GM19193 (cell line): ENCODE data around the gene SEPTIN12.

Source experiments
- POLR2A ChIP-seq: IDR thresholded peaks from 4 replicates; pipeline ENCODE4 v1.6.1; 2011; ENCODE audit not compliant: insufficient read depth, insufficient read length; ENCODE audit errors: extremely low read depth

The SEPTIN12 gene, protein sequence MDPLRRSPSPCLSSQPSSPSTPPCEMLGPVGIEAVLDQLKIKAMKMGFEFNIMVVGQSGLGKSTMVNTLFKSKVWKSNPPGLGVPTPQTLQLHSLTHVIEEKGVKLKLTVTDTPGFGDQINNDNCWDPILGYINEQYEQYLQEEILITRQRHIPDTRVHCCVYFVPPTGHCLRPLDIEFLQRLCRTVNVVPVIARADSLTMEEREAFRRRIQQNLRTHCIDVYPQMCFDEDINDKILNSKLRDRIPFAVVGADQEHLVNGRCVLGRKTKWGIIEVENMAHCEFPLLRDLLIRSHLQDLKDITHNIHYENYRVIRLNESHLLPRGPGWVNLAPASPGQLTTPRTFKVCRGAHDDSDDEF

GRCh38 chr16:4787627-4788482 is at the start of gene SEPTIN12:
Gene SEPTIN12 (minus strand): TSS chr16:4788345. CDS start chr16:4787645, 700 bp downstream.
- TF ChIP-seq POLR2A = no peak

GRCh38 chr16:4836727-4837126 is 48.6 kb upstream of the SEPTIN12 start:
- TF ChIP-seq POLR2A = no peak

GRCh38 chr16:4833584-4833983 is 45.4 kb upstream of the SEPTIN12 start:
- no peak for TF ChIP-seq POLR2A

DNA sequence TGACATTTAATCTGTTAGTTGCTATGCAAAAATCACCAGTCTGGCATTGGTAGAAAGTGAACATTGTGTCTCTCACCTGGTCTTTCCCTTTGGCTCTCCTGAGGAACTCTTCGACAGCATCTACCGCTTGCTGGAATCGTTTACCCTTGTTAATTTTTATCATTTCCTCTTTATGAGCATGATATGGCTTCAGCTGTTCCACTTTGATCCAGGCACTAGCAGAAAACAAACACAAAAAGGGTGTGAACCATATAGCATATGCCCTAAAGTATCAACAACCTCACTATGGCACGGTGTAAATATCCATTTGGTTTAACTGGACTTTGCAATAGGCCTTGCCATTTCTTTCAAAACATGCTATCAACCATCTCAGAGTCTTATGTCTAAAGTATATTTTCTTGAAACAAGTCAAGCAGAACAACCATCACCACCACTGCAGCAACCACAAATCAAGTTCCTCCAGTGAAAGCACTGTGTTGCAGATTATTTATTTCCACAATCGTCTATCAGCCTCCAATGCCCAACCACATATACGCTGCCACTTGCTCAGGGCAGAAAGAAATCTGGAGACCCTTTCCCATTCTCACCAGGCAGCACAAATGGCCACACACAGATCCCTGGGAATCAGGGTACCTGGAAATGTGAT is 44.7 kb upstream of the SEPTIN12 start:
- no peak for TF ChIP-seq POLR2A

DNA sequence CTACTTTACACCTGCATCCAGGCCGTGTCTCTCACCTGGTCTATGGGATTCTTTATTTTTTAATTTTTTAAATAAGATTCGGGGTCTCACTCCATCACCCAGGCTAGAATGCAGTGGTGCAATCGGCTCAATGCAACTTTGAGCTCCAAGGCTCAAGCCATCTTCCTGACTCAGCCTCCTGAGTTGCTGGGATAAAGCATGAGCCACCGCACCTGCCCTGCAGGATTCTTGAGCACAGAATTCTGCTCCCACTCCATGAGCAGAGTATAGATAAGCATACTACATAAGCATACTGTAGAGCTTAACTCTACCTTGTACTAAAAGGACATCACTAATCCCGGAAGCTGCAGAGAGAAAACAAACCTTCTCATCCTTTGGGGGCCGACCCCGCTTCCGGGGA is 43.5 kb upstream of the SEPTIN12 start:
- no peak for TF ChIP-seq POLR2A

- TF ChIP-seq POLR2A = no peak
These were observed 42.3 kb upstream of the SEPTIN12 start for GRCh38 chr16:4830408-4830807.

GRCh38 chr16:4828567-4829321 is 40.6 kb upstream of the SEPTIN12 start:
- TF ChIP-seq POLR2A = no peak

DNA sequence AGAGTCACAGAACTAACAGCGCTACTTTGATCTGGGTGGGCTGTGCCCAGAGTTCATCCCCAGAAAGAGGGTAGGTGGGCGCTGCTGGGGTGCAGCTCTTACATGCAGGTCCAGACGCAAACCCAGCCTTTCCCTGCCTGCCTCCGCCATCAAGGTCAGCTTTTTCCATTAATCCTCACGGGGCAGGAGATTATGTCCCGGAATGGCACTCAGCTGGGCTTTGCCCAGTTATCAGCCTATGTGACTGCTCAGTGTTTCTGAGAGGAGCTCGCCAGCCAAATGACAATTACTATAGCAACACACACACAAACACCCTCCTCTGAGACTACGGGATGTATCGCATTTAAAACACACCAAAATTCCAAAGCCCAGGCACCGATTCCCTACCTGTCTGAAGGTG is 38.8 kb upstream of the SEPTIN12 start:
- no peak for TF ChIP-seq POLR2A

DNA sequence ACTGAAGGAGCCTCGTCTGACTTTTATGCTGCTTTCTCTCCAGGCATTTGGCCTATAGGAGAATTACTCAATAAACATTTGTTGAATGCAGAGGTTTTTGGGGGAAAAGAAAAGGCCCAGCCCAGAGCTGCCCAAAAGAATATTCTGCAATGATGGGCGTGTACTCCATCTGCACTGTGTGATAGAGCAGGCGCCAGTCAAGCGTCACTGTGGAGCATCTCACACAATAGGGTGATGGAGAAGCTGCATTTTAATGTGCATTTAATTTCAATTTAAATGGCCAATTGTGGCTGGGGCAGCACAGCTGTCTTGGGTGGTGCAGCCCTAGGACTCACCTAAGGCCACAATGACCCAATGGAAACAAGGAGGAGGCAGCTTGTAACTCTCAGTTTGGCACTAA is 38.4 kb upstream of the SEPTIN12 start:
- no peak for TF ChIP-seq POLR2A

GRCh38 chr16:4825196-4825595 is 37.1 kb upstream of the SEPTIN12 start:
- TF ChIP-seq POLR2A = no peak

DNA sequence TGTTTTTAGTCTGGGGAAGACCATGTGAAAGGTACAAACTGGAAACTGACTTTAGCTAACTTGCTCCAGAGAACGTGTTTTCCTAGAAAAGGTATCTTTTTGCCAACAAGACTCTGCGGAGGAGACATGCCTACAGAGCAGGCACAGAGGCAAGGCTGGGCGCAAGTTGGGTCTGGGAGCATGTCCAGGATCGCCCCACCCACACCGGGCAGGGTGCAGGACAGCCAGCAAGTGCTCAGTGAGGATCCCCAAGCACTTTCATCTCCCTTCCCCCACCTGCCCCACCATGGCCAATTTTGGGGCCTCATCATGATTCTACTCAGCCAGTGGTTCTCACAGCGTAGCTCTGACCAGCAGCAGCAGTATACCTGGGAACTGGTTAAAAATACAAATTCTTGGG is 32.5 kb upstream of the SEPTIN12 start:
- no peak for TF ChIP-seq POLR2A

DNA sequence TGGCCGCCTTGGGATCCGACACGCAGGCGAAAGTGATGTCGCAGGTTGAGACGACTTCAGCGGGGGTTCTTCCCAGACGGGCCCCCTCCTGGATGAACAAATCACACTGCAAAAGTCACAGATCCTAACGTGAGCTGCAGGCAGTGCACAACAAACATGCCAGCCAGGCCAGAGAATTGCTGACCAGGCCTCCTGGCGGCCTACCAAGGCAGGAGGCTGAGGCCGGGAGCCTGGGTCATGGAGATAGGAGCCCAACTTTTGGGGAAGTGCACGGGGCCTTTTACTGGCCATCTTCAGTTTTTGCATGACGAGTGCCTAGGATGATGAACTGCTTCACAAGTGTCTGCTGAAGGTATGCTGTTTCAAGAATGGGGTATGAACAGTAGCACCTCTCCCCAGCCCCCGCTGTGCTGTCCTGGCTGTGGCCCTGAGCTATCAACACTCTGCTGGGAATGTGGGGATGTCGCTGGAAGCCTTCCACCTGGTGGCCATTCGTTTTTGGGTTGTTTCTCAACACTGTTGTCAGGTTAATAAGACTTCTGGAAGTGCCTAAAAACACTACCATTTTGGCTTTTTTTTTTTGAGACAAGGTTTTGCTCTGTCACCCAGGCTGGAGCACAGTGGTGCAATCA is 26.5 kb upstream of the SEPTIN12 start:
- no peak for TF ChIP-seq POLR2A

DNA sequence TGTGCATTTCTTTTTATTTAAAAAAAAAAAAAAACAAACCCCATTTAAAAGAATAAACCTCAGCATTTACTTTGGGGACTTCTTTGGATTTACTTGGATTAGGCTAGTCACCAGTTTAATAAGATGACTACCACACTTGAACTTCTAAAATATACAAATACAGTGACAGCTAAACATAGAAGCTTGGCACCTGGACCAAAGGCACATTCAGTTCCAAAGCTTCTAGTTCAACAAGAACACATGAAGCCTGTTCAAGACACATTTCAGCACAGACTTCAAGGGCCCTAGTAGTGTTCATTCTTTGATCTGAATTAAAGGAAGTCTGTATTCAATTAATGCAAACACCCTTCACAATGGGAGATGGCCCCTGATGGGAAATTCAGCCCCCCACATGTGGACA is 25.9 kb upstream of the SEPTIN12 start:
- no peak for TF ChIP-seq POLR2A
